NCI-H1930 (cell line): ENCODE measurements around the gene AIF1.

Source experiments
- DNase-seq, 2 experiments: peaks; one replicate each; lab custom pipeline; 2025; lab: John Stamatoyannopoulos, UW

The AIF1 gene

DNA sequence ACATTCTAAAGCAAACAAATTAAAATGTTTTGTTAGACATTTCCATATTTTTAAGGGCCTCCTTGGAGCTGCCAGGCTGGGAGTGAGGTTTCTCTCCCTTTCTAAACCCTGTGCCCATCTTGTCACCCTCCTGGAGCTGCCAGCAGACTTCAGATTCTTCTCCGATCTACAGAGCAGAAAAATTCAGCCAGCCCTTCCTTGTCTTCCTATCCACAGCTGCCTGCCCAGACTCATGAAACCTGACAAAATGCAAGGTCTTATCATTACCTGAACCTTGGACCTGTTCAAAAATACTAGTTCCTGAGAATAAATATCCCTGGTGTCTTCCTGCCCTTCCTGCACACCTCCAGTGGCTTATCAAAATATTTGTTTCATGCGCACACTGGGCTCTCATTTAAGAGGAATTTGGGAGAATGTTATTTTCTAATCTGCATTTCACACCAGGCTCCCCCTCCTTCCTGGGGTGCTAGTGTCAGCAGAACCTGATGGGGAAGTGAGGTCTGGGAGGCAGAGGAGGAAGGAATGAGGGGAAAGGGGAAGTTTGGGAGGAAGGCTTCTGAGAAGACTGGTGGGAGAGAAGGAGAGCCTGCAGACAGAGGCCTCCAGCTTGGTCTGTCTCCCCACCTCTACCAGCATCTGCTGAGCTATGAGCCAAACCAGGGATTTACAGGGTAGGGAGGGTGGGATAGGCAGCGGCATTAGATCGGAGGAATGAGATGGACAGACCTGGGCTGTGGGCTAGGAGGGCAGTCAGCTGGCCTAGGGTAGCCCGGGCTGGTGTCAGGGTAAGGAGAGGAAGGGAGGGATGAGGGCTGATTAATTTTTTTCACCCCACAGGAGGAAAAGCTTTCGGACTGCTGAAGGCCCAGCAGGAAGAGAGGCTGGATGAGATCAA is at the start of gene AIF1:
TSS of gene AIF1 (plus strand) at position 551 of the 895 bp plus-strand sequence. CDS start at position 647, 96 bp downstream.
- no peak for DNase-seq

DNA sequence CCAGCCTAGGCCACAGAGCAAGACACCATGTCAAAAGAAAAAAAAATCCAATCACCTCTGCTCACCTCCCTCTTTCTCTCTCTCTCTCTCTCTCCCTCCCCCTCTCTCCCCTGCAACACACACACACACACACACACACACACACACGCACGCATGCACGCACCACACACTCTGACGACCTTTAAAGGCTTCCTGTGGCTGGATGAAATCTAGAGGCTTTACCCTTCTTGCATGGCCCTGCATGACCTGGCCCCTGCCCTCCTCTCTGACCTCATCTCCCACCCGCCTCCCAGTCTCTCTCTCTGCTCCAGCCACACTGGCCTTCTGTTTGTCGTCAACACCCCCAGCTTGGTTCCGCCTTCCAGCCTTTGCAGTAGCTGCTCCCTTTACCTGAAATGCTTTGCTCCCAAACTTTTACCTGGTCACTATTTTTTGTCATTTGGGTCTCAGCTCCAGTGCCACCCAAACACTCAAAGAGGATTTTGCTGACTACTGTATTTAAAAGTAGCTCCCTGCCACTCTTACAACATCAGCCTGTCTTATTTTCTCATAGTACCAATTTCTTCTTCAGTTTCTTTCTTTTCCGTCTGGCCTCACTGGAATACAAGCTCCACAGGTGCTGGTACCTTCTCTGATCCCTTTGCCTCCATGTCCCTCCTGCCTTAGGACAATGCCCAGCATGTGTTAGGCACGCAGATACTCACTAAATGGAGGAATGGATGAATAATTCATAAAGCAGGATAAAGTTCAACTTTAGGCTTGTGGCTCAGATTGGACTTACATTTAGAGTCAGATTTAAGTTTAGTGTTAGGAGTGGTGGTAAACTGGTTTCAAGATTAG is 47.3 kb upstream of the AIF1 start:
- no peak for DNase-seq

DNA sequence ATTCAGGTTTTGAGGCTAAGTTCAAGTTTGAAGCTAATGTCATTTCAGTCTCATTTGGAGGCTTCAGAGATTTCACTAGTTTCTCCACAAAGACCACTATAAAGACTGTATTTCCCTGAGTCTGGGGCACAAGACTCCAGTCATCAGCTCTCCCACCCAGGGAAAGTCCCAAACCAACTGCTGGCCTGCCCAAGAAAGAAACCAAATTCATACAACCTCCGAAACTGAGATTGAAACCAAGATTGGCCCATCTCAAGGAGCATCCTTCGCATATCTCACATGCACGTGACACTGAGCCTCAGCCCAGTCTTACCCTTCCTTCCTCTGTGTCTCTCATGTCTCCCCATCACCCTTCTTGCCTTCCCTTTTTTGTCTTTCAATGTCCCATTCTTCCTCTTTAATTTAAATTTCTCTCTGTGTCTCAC is 46.5 kb upstream of the AIF1 start:
- no peak for DNase-seq

DNA sequence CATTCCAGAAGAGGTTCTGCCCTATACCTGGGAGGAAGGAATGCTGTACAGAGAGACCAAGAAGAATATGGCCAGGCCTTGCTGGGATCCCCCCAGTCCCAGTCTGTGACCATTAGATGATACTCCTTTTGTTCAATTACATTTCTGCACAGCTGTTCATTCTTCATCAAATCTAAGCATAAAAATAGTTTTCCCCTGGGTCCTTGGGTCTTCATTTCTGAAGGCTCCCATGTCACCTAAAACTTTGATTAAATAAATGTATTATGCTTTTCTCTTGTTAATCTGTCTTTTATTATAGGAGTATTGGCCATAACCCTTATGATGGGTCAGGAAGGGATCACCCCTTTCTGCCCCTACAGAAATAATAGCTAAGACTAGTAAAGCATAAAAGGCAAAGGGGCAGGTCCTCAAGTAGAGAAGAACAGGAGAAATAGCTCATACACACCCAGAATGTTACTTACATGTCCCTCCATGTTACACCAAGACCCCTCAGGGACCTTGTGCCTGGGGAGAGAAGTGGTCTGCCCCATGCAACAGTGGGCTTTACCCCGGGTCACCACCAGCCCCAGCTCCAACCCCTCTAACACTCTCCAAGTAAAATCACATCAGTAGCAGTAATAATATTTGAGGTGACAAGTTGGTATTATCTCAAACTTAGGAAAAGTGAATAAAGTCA is 45.0 kb upstream of the AIF1 start:
- DNase-seq: no peak

DNA sequence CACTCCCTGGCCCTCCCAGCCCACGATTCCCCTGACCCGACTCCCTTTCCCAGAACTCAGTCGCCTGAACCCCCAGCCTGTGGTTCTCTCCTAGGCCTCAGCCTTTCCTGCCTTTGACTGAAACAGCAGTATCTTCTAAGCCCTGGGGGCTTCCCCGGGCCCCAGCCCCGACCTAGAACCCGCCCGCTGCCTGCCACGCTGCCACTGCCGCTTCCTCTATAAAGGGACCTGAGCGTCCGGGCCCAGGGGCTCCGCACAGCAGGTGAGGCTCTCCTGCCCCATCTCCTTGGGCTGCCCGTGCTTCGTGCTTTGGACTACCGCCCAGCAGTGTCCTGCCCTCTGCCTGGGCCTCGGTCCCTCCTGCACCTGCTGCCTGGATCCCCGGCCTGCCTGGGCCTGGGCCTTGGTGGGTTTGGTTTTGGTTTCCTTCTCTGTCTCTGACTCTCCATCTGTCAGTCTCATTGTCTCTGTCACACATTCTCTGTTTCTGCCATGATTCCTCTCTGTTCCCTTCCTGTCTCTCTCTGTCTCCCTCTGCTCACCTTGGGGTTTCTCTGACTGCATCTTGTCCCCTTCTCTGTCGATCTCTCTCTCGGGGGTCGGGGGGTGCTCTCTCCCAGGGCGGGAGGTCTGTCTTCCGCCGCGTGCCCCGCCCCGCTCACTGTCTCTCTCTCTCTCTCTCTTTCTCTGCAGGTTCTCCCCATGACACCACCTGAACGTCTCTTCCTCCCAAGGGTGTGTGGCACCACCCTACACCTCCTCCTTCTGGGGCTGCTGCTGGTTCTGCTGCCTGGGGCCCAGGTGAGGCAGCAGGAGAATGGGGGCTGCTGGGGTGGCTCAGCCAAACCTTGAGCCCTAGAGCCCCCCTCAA is 42.8 kb upstream of the AIF1 start, which contains the start of gene LTA:
TSS of gene LTA (plus strand) at position 249 of the 871 bp plus-strand sequence. CDS start at position 703, 454 bp downstream.
- DNase-seq: no peak

DNA sequence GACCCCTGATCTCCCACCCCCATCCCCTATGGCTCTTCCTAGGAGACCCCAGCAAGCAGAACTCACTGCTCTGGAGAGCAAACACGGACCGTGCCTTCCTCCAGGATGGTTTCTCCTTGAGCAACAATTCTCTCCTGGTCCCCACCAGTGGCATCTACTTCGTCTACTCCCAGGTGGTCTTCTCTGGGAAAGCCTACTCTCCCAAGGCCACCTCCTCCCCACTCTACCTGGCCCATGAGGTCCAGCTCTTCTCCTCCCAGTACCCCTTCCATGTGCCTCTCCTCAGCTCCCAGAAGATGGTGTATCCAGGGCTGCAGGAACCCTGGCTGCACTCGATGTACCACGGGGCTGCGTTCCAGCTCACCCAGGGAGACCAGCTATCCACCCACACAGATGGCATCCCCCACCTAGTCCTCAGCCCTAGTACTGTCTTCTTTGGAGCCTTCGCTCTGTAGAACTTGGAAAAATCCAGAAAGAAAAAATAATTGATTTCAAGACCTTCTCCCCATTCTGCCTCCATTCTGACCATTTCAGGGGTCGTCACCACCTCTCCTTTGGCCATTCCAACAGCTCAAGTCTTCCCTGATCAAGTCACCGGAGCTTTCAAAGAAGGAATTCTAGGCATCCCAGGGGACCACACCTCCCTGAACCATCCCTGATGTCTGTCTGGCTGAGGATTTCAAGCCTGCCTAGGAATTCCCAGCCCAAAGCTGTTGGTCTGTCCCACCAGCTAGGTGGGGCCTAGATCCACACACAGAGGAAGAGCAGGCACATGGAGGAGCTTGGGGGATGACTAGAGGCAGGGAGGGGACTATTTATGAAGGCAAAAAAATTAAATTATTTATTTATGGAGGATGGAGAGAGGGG is 41.6 kb upstream of the AIF1 start:
- DNase-seq: no peak

DNA sequence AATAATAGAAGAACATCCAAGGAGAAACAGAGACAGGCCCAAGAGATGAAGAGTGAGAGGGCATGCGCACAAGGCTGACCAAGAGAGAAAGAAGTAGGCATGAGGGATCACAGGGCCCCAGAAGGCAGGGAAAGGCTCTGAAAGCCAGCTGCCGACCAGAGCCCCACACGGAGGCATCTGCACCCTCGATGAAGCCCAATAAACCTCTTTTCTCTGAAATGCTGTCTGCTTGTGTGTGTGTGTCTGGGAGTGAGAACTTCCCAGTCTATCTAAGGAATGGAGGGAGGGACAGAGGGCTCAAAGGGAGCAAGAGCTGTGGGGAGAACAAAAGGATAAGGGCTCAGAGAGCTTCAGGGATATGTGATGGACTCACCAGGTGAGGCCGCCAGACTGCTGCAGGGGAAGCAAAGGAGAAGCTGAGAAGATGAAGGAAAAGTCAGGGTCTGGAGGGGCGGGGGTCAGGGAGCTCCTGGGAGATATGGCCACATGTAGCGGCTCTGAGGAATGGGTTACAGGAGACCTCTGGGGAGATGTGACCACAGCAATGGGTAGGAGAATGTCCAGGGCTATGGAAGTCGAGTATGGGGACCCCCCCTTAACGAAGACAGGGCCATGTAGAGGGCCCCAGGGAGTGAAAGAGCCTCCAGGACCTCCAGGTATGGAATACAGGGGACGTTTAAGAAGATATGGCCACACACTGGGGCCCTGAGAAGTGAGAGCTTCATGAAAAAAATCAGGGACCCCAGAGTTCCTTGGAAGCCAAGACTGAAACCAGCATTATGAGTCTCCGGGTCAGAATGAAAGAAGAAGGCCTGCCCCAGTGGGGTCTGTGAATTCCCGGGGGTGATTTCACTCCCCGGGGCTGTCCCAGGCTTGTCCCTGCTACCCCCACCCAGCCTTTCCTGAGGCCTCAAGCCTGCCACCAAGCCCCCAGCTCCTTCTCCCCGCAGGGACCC is 40.6 kb upstream of the AIF1 start:
- no peak for DNase-seq

DNA sequence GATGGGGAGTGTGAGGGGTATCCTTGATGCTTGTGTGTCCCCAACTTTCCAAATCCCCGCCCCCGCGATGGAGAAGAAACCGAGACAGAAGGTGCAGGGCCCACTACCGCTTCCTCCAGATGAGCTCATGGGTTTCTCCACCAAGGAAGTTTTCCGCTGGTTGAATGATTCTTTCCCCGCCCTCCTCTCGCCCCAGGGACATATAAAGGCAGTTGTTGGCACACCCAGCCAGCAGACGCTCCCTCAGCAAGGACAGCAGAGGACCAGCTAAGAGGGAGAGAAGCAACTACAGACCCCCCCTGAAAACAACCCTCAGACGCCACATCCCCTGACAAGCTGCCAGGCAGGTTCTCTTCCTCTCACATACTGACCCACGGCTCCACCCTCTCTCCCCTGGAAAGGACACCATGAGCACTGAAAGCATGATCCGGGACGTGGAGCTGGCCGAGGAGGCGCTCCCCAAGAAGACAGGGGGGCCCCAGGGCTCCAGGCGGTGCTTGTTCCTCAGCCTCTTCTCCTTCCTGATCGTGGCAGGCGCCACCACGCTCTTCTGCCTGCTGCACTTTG is 39.6 kb upstream of the AIF1 start, which contains the start of gene TNF:
TSS of gene TNF (plus strand) at position 231 of the 567 bp plus-strand sequence. CDS start at position 408, 177 bp downstream.
- DNase-seq: no peak

DNA sequence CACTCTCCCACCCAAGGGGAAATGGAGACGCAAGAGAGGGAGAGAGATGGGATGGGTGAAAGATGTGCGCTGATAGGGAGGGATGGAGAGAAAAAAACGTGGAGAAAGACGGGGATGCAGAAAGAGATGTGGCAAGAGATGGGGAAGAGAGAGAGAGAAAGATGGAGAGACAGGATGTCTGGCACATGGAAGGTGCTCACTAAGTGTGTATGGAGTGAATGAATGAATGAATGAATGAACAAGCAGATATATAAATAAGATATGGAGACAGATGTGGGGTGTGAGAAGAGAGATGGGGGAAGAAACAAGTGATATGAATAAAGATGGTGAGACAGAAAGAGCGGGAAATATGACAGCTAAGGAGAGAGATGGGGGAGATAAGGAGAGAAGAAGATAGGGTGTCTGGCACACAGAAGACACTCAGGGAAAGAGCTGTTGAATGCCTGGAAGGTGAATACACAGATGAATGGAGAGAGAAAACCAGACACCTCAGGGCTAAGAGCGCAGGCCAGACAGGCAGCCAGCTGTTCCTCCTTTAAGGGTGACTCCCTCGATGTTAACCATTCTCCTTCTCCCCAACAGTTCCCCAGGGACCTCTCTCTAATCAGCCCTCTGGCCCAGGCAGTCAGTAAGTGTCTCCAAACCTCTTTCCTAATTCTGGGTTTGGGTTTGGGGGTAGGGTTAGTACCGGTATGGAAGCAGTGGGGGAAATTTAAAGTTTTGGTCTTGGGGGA is 38.9 kb upstream of the AIF1 start:
- no peak for DNase-seq

DNA sequence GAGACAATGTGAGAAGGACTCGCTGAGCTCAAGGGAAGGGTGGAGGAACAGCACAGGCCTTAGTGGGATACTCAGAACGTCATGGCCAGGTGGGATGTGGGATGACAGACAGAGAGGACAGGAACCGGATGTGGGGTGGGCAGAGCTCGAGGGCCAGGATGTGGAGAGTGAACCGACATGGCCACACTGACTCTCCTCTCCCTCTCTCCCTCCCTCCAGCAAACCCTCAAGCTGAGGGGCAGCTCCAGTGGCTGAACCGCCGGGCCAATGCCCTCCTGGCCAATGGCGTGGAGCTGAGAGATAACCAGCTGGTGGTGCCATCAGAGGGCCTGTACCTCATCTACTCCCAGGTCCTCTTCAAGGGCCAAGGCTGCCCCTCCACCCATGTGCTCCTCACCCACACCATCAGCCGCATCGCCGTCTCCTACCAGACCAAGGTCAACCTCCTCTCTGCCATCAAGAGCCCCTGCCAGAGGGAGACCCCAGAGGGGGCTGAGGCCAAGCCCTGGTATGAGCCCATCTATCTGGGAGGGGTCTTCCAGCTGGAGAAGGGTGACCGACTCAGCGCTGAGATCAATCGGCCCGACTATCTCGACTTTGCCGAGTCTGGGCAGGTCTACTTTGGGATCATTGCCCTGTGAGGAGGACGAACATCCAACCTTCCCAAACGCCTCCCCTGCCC is 38.0 kb upstream of the AIF1 start:
- DNase-seq: no peak

DNA sequence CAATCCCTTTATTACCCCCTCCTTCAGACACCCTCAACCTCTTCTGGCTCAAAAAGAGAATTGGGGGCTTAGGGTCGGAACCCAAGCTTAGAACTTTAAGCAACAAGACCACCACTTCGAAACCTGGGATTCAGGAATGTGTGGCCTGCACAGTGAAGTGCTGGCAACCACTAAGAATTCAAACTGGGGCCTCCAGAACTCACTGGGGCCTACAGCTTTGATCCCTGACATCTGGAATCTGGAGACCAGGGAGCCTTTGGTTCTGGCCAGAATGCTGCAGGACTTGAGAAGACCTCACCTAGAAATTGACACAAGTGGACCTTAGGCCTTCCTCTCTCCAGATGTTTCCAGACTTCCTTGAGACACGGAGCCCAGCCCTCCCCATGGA is 37.5 kb upstream of the AIF1 start:
- no peak for DNase-seq

DNA sequence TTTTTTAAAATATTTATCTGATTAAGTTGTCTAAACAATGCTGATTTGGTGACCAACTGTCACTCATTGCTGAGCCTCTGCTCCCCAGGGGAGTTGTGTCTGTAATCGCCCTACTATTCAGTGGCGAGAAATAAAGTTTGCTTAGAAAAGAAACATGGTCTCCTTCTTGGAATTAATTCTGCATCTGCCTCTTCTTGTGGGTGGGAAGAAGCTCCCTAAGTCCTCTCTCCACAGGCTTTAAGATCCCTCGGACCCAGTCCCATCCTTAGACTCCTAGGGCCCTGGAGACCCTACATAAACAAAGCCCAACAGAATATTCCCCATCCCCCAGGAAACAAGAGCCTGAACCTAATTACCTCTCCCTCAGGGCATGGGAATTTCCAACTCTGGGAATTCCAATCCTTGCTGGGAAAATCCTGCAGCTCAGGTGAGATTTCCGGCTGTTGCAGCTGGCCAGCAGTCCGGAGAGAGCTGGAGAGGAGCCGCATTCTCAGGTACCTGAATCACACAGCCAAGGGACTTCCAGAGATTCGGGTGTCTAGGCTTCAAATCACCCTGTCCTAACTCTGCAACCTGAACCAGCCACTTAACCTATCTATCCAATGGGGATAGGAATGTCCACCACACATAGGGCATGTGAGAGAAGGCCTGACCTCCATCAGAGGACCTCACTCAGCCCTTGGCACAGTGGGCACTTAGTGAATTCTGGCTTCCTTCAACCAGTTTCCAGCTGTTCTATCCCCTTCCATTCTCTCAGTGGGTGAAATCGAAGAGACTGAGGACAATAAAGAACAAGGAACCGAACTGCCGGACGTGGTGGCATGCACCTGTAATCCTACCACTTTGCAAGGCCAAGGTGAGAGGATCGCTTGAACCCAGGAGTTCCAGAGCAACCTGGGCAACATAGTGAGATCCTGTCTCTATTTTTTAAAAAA is 36.6 kb upstream of the AIF1 start:
- no peak for DNase-seq

DNA sequence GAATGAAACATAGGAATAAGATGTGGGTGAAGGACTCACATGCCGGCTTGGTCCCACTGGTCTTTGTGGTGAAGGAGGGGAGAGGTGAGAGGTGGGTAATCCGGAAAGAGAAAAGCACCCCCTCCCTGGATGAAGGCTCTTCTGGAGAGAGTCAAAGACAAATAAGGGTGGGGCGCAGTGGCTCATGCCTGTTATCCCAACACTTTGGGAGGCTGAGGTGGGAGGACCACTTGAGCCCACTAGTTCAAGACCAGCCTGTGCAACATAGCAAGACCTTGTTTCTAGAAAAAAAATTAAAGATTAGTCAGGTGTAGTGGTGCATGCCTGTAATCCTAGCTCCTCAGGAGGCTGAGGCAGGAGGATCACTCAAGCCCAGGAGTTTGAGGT is 35.9 kb upstream of the AIF1 start:
- DNase-seq: no peak

DNA sequence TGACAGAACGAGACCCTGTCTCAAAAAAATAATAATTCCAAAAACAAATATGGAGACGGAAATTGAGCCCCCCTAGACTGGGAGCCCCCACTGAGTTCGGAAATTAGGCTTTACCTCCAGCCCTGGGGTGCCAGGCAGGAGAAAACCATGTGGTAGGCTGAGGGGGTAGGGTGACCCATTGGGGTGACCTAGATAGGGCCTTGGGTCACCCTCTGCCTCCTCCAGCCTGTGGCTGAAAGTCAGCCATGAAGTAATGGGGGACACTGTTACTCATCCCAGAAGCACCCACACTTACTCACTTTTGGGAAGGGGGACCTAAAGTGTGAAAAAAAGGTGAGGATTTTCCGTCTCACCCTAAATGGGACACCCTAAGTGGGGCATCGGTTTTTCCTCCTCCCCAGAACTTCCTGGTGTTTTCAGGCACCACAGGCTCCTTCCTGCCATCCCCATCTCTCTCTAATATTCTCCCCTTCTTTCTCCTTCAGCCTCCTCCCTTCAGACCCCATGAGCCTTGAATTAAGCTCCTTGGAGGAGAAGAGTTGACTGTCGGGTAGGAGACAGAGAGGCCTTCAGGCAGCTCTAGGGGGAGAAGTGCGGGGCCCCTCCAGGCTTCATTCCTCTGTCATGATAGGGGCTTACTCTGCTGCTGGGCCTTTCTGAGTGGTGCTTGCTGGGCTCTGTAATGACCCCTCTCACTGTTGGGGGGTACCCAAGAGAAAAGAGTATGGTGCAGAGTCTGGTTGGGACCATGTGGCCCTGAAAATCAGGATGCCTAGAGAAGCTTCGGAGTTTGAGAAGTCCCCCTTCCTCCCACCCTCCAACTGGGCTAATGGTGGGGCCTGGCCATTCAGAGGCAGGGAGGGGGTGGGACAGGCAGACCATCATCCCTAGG is 35.2 kb upstream of the AIF1 start:
- DNase-seq: no peak

DNA sequence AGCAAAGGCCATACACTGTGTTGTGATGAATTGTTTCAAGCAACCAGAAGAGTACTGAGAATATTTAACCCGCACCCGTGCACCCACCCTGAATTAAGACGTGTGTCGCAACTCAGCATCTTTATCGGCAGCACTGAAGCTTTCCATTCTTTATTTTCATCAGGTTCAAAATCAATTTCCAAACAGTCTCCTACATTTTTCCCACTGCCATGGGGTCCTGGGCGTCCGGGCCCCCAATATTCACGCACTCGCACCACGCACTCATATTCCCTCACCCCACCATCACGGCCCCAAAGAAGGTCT is 34.6 kb upstream of the AIF1 start:
- DNase-seq: no peak
